ENCODE results near the gene MZB1. TPM values are rescaled to one million over a fixed set of nuclear protein-coding genes. Genes with fewer than 3 reads are reported as not detected.
A peak's percentile ranks its signal among the peaks of the same experiment; 100 is the strongest.

Gene MZB1
- total RNA-seq, 1 donor from 2014 or later, result 7.8 TPM

GRCh38 chr5:139418793-139419192, 29.1 kb upstream of the MZB1 start:
- TF ChIP-seq CTCF (IDR thresholded peaks at IDR 0.05), result no peak
- Histone ChIP-seq H3K9me3 (no peaks in the 10 kb centered on the region), H3K36me3 (peaks cover 24% of the 10 kb centered on the region), H3K27me3 (ENCODE audit: low read depth) (no peaks in the 10 kb centered on the region), H3K27ac (no peak overlapping the region), H3K4me3 (no peak overlapping the region), H3K4me1 (peaks cover 32% of the 10 kb centered on the region)
- DNase-seq (no peak), ATAC-seq (no peak)
- intact Hi-C loops (cut with DNase I), result no loop called here

GRCh38 chr5:139417214-139417613, 27.5 kb upstream of the MZB1 start:
- Histone ChIP-seq H3K9me3 (no peaks in the 10 kb centered on the region), H3K4me3 (no peak overlapping the region), H3K27ac (no peak overlapping the region), H3K4me1 (peaks cover 32% of the 10 kb centered on the region), H3K36me3 (peaks cover 32% of the 10 kb centered on the region), H3K27me3 (ENCODE audit: low read depth) (no peaks in the 10 kb centered on the region)
- DNase-seq, result no peak
- ATAC-seq, result peak; percentile 34 to 62
- no peak for TF ChIP-seq CTCF (IDR thresholded peaks at IDR 0.05)
- intact Hi-C loops (cut with DNase I), result no loop called here

- H3K4me1 ChIP-seq, result peaks cover 32% of the 10 kb centered on the region
- DNase-seq (no peak), ATAC-seq (no peak)
- no peak for TF ChIP-seq CTCF (IDR thresholded peaks at IDR 0.05)
- no peaks in the 10 kb centered on the region for H3K27me3 ChIP-seq (ENCODE audit: low read depth)
- no peak overlapping the region for H3K4me3 ChIP-seq
- H3K27ac ChIP-seq, result no peak overlapping the region
- no peaks in the 10 kb centered on the region for H3K9me3 ChIP-seq
- peaks cover 29% of the 10 kb centered on the region for H3K36me3 ChIP-seq
- intact Hi-C loops (cut with DNase I), result no loop called here
Measured at GRCh38 chr5:139416651-139417050, 26.9 kb upstream of the MZB1 start.

- H3K36me3 ChIP-seq, result peaks cover 25% of the 10 kb centered on the region
- peaks cover 32% of the 10 kb centered on the region for H3K4me1 ChIP-seq
- DNase-seq, result no peak
- intact Hi-C loops (cut with DNase I), result no loop called here
- no peak for TF ChIP-seq CTCF (IDR thresholded peaks at IDR 0.05)
- H3K9me3 ChIP-seq, result no peaks in the 10 kb centered on the region
- H3K27ac ChIP-seq, result no peak overlapping the region
- H3K27me3 ChIP-seq (ENCODE audit: low read depth), result no peaks in the 10 kb centered on the region
- H3K4me3 ChIP-seq, result no peak overlapping the region
- ATAC-seq, result no peak
Measured at GRCh38 chr5:139415869-139416268, 26.2 kb upstream of the MZB1 start.

- peaks cover 32% of the 10 kb centered on the region for H3K4me1 ChIP-seq
- ATAC-seq, result peak in 1 of 2 donors; percentile 16
- no peak for DNase-seq
- intact Hi-C loops (cut with DNase I), result no loop called here
- H3K4me3 ChIP-seq, result no peak overlapping the region
- no peaks in the 10 kb centered on the region for H3K27me3 ChIP-seq (ENCODE audit: low read depth)
- no peak for TF ChIP-seq CTCF (IDR thresholded peaks at IDR 0.05)
- no peak overlapping the region for H3K27ac ChIP-seq
- no peaks in the 10 kb centered on the region for H3K9me3 ChIP-seq
- peaks cover 25% of the 10 kb centered on the region for H3K36me3 ChIP-seq
Measured at GRCh38 chr5:139415221-139415861, 25.6 kb upstream of the MZB1 start.
